HFFc6 (cell line): ENCODE data around the gene PTGER4. TPM values are rescaled to one million over a fixed set of nuclear protein-coding genes. Genes with fewer than 3 reads are reported as not detected.

ENCODE experiments used
- DNase-seq: peaks from one replicate; pipeline ENCODE4 v3.0.0-alpha.2; 2018
- H3K27ac Mint-ChIP-seq: 2 replicates; pipeline ENCODE4 v1.8.0; 2020; ENCODE audit warnings: mild to moderate bottlenecking, mixed read lengths
- H3K27me3 Mint-ChIP-seq: 2 replicates; pipeline ENCODE4 v1.8.0; 2021; ENCODE audit warnings: mild to moderate bottlenecking, moderate library complexity, mixed read lengths; ENCODE audit not compliant: insufficient read depth
- H3K36me3 Mint-ChIP-seq: 2 replicates; pipeline ENCODE4 v1.8.0; 2021; ENCODE audit warnings: low read depth, mixed read lengths
- H3K4me1 Mint-ChIP-seq: 2 replicates; pipeline ENCODE4 v1.8.0; 2020; ENCODE audit warnings: low read depth, mixed read lengths
- H3K4me3 Mint-ChIP-seq: 2 replicates; pipeline ENCODE4 v1.8.0; 2020; ENCODE audit warnings: mild to moderate bottlenecking, moderate library complexity, mixed read lengths
- H3K9me3 Mint-ChIP-seq: 2 replicates; pipeline ENCODE4 v1.8.0; 2020; ENCODE audit warnings: mild to moderate bottlenecking, mixed read lengths
- CTCF ChIP-seq: fragments of 200-600 bp; sonication (generic); IDR thresholded peaks from 2 replicates; pipeline ENCODE4 v1.5.0; 2021; ENCODE audit warnings: antibody characterized with exemption, mild to moderate bottlenecking
- total RNA-seq, 6 experiments: library from RNA; stranded (reverse); fragmentation: NEBNext Ultra II Directional; extraction: Animal tissue kit (Norgen Biotek cat#: 25700); gene quantifications; 2 replicates in 1 of 6; 3 replicates in 5 of 6; pipeline ENCODE4 v1.2.3, GENCODE V29; 2021

Gene PTGER4
- total RNA-seq, 6 experiments from 2014 or later, result 1.4 to 5.1 (median 3.6) TPM

GRCh38 chr5:40646266-40646665 is 33.4 kb upstream of the PTGER4 start:
- Mint-ChIP-seq H3K4me3 (no peak overlapping the region), H3K4me1 (peaks cover 14% of the 10 kb centered on the region), H3K27me3 (peaks cover 1% of the 10 kb centered on the region; the same call in 1 of the 2 replicates), H3K36me3 (peaks cover 7% of the 10 kb centered on the region; the same call in 1 of the 2 replicates), H3K9me3 (no peaks in the 10 kb centered on the region), H3K27ac (no peak overlapping the region)
- DNase-seq, result no peak
- no peak for TF ChIP-seq CTCF

- H3K4me1 Mint-ChIP-seq, result peaks cover 11% of the 10 kb centered on the region
- no peak overlapping the region for H3K27ac Mint-ChIP-seq
- peaks cover 7% of the 10 kb centered on the region; the same call in 1 of the 2 replicates for H3K36me3 Mint-ChIP-seq
- DNase-seq, result no peak
- no peak overlapping the region for H3K4me3 Mint-ChIP-seq
- no peak for TF ChIP-seq CTCF
- no peaks in the 10 kb centered on the region for H3K9me3 Mint-ChIP-seq
- peaks cover 1% of the 10 kb centered on the region for H3K27me3 Mint-ChIP-seq
Measured at GRCh38 chr5:40648150-40648549, 31.6 kb upstream of the PTGER4 start.

GRCh38 chr5:40649463-40650030 is 30.2 kb upstream of the PTGER4 start:
- Mint-ChIP-seq H3K4me1 (peaks cover 25% of the 10 kb centered on the region), H3K4me3 (no peak overlapping the region), H3K27ac (no peak overlapping the region), H3K9me3 (no peaks in the 10 kb centered on the region), H3K36me3 (no peaks in the 10 kb centered on the region), H3K27me3 (peaks cover 1% of the 10 kb centered on the region)
- DNase-seq, result no peak
- no peak for TF ChIP-seq CTCF

- no peak for TF ChIP-seq CTCF
- no peak overlapping the region for H3K4me3 Mint-ChIP-seq
- H3K9me3 Mint-ChIP-seq, result no peaks in the 10 kb centered on the region
- no peaks in the 10 kb centered on the region for H3K36me3 Mint-ChIP-seq
- H3K4me1 Mint-ChIP-seq, result peaks cover 38% of the 10 kb centered on the region
- H3K27ac Mint-ChIP-seq, result no peak overlapping the region
- no peak for DNase-seq
- H3K27me3 Mint-ChIP-seq, result peaks cover 1% of the 10 kb centered on the region
Measured at GRCh38 chr5:40651201-40651600, 28.5 kb upstream of the PTGER4 start.

GRCh38 chr5:40652441-40653220 is 27.1 kb upstream of the PTGER4 start:
- peaks cover 47% of the 10 kb centered on the region for H3K4me1 Mint-ChIP-seq
- no peaks in the 10 kb centered on the region for H3K36me3 Mint-ChIP-seq
- no peak for DNase-seq
- H3K4me3 Mint-ChIP-seq, result no peak overlapping the region
- H3K27ac Mint-ChIP-seq, result no peak overlapping the region
- H3K9me3 Mint-ChIP-seq, result no peaks in the 10 kb centered on the region
- peaks cover 1% of the 10 kb centered on the region for H3K27me3 Mint-ChIP-seq
- TF ChIP-seq CTCF, result no peak
